Cardiac muscle cell (in vitro differentiated cells and primary cell): Measurements from ENCODE around the gene SPON1. TPM values are rescaled to one million over a fixed set of nuclear protein-coding genes. Genes with fewer than 3 reads are reported as not detected.
"Not testable (repeated sequence)": the region's sequence is repeated elsewhere in the genome, so short reads cannot be mapped to it uniquely, and the experiment has no call there.

Experiments used
- DNase-seq, 2 donors: peaks; one replicate each; pipeline versions ENCODE4 v3.0.0 to v3.0.0-alpha.2; 2010 to 2017; ENCODE audit warnings: low read depth in 1 of 2, low spot score in 1 of 2
- H3K27ac ChIP-seq: fragments of 200-600 bp; sonication (generic); 2 replicates; pipeline ENCODE4 v1.5.1; 2016
- H3K27me3 ChIP-seq: fragments of 200-600 bp; sonication (generic); 2 replicates; pipeline ENCODE4 v1.6.0; 2016; ENCODE audit warnings: control low read depth
- H3K36me3 ChIP-seq: fragments of 200-600 bp; sonication (generic); 2 replicates; pipeline ENCODE4 v1.5.1; 2016; ENCODE audit warnings: control low read depth
- H3K4me1 ChIP-seq: fragments of 200-600 bp; sonication (generic); 2 replicates; pipeline ENCODE4 v1.8.1; 2017; ENCODE audit warnings: low read depth, mild to moderate bottlenecking, mixed run types
- H3K4me3 ChIP-seq: fragments of 200-600 bp; sonication (generic); 2 replicates; pipeline ENCODE4 v1.5.1; 2016; ENCODE audit warnings: mild to moderate bottlenecking
- H3K9me3 ChIP-seq: fragments of 200-600 bp; sonication (generic); 2 replicates; pipeline ENCODE4 v1.5.1; 2017; ENCODE audit warnings: low read depth, mild to moderate bottlenecking, control low read depth
- polyA plus RNA-seq: library from polyadenylated mRNA; unstranded; fragments of >200 nt; fragmentation: Nextera tagmentation; extraction: Ambion mirVana; gene quantifications from 2 replicates; pipeline ENCODE4 v1.2.1, GENCODE V29; 2016
- total RNA-seq: library from RNA; depleted of rRNA; stranded (reverse); fragments of >200 nt; gene quantifications from 2 replicates; pipeline ENCODE4 v1.2.3, GENCODE V29; 2016
- TF ChIP-seq, protein P1 (sequence below): IDR thresholded peaks from 2 replicates; pipeline ENCODE4 v1.5.1; 2012; ENCODE audit warnings: low read depth, mild to moderate bottlenecking, low read length

The SPON1 gene
- total and polyA plus RNA-seq, 2 experiments from 2014 or later, result 13.3 to 22.0 TPM

DNA sequence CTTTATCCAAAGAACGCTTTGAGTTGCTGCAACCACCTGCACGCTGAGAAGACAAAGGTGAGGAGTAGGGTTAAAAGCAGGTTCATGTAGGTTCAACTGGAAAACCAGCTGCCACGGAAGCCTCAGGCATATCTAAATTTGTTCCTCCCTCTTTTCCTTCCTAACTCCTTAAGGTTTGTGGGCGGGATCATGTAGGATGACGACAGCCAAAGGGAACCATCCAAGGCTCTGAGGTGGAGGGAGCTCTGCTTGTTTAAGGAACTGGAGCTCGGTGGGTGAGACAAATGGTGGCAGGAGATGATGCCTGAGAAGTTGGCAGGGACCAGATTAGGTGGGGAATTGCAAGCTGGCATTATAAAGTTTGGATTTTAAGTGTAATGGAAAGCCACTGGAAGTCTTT is 60.3 kb downstream of the SPON1 start:
- TF ChIP-seq, protein P1, sequence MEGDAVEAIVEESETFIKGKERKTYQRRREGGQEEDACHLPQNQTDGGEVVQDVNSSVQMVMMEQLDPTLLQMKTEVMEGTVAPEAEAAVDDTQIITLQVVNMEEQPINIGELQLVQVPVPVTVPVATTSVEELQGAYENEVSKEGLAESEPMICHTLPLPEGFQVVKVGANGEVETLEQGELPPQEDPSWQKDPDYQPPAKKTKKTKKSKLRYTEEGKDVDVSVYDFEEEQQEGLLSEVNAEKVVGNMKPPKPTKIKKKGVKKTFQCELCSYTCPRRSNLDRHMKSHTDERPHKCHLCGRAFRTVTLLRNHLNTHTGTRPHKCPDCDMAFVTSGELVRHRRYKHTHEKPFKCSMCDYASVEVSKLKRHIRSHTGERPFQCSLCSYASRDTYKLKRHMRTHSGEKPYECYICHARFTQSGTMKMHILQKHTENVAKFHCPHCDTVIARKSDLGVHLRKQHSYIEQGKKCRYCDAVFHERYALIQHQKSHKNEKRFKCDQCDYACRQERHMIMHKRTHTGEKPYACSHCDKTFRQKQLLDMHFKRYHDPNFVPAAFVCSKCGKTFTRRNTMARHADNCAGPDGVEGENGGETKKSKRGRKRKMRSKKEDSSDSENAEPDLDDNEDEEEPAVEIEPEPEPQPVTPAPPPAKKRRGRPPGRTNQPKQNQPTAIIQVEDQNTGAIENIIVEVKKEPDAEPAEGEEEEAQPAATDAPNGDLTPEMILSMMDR, result no peak
- Histone ChIP-seq H3K9me3 (no peaks in the 10 kb centered on the region), H3K36me3 (no peaks in the 10 kb centered on the region), H3K27ac (no peak overlapping the region), H3K4me3 (no peak overlapping the region), H3K4me1 (peaks cover 6% of the 10 kb centered on the region), H3K27me3 (peaks cover 5% of the 10 kb centered on the region)
- DNase-seq, result no peak

DNA sequence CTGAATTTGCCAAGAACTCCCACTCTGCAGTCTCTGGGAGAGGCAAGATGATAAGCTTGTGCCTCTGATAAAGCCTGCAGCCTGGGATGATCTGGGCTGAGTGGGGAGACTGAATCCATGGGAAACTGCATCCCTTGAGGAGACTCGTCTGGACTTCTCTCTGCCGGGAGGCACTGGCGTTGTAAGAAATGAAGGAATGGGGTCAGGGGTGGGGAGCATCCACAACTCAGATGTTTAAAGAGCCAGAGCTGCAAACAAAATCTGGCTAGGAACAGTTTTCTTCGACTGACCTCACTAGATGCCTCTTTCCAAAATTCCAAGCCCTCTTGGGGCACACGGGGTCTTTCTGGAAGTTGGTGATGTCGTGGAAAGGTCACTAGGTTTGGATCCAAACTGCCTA is 64.4 kb downstream of the SPON1 start:
- peak in 1 of 2 donors; percentile 4 for DNase-seq
- Histone ChIP-seq H3K36me3 (no peaks in the 10 kb centered on the region), H3K27ac (no peak overlapping the region), H3K27me3 (peaks cover 5% of the 10 kb centered on the region), H3K4me1 (peaks cover 16% of the 10 kb centered on the region), H3K4me3 (no peak overlapping the region), H3K9me3 (no peaks in the 10 kb centered on the region)
- TF ChIP-seq, protein P1, result no peak

DNA sequence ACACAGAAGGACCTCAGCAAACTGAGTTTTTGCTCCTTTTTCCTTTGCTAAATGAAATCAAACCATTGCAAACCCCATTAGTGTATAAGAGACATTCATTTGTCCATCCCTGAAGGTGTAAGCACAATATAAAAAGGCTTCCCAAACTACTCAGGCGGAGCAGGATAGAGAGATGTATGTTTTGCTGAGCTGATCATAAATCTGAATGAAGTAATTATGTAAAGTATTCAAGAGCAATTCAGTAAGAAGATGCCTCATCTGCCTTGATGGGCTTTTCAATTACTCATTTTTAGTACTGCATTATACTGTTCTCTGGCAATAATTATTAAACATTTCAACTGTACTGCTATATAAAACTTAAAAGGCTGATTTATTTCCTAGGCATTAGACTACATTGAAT is 65.0 kb downstream of the SPON1 start:
- TF ChIP-seq, protein P1, result no peak
- H3K4me3 ChIP-seq, result no peak overlapping the region
- H3K27me3 ChIP-seq, result peaks cover 1% of the 10 kb centered on the region
- no peak overlapping the region for H3K27ac ChIP-seq
- H3K4me1 ChIP-seq, result peaks cover 16% of the 10 kb centered on the region
- H3K36me3 ChIP-seq, result no peaks in the 10 kb centered on the region
- DNase-seq, result no peak
- no peaks in the 10 kb centered on the region for H3K9me3 ChIP-seq

DNA sequence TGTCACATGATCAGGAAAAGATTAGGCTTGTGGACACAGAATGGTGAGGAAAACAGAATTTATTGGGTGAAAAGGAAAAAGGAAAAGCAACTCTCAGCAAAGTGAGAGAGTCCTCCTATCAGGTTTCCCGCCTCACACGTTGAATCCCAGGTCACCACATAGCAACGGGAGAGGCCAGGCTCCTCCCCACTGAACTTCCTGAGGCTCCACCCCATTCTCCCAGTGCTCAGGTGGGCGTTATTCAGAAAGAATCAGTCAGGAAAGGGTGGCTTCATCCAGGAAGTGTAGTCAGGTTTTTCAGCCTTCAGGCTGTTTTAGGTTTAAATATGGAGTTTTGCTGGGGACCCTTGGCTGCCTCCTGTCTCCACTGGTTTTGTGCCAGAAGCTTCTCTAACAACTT is 66.9 kb downstream of the SPON1 start:
- no peak overlapping the region for H3K27ac ChIP-seq
- H3K4me1 ChIP-seq, result peaks cover 16% of the 10 kb centered on the region
- no peaks in the 10 kb centered on the region for H3K9me3 ChIP-seq
- TF ChIP-seq, protein P1, result no peak
- no peaks in the 10 kb centered on the region for H3K27me3 ChIP-seq
- no peaks in the 10 kb centered on the region for H3K36me3 ChIP-seq
- H3K4me3 ChIP-seq, result no peak overlapping the region
- peak in 1 of 2 donors; percentile 3 for DNase-seq

DNA sequence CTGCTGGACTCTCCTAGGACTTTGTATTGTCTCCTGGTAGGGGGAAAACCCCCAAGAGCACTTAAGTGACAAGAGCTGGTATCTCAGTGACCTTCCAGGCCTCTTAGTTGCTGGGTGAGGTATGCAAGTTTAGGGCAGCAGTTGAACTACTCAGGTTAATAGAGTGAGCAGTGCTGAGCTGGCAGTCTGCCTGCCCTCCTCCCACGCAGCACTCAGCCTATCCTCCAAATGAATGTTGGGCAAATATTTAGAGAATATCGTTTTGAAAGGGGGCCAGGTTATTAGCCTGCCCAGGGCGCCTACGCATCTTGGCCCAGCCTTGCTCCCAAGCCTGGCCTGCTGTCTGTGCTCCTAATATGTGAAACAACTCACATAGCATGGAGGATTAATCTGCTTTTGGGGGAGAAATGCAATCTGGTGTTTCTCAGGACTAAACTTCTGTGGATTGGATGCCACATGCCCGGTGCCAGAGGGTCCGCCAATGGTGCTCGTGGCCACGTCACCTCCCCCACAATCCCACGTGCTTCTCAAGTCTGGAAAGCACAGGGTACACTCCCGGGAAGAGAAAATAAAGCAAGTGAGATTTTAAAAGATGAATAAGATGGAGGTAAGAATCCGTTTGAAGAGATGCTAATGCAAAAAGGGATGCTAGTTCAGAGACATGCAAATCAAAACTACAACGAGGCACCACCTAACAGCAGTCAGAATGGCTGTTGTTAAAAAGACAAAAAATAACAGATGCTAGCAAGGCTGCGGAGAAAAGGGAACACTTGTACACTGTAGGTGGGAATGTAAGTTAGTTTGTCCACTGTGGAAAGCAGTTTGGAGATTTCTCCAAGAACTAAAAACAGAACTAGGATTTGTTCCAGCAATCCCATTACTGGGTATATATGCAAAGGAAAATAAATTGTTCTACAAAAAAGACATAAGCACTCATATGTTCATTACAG is 67.7 kb downstream of the SPON1 start:
- TF ChIP-seq, protein P1, result no peak
- Histone ChIP-seq H3K4me3 (no peak overlapping the region), H3K36me3 (no peaks in the 10 kb centered on the region), H3K27me3 (no peaks in the 10 kb centered on the region), H3K9me3 (no peaks in the 10 kb centered on the region), H3K4me1 (peaks cover 16% of the 10 kb centered on the region), H3K27ac (no peak overlapping the region)
- peak; percentile 49 to 85 for DNase-seq

DNA sequence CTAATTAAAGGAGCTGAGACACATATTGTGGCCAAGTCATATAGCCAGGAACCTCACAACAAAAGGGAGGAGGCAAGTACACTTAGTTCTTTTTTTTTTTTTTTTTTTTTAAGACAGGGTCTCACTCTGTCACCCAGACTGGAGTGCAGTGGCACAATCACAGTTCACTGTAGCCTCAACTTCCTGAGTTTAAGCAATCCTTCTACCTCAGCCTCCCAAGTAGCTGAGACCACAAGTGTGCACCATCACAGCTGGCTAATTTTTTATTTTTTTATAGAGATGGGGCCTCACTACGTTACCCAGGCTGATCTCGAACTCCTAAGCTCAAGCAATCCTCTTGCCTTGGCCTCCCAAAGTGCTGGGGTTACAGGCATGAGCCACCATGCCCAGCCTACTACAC is 73.0 kb downstream of the SPON1 start:
- H3K36me3 ChIP-seq, H3K27me3 ChIP-seq, H3K4me1 ChIP-seq, H3K27ac ChIP-seq, H3K9me3 ChIP-seq, H3K4me3 ChIP-seq, DNase-seq: not testable (repeated sequence)
